HG03139 (cell line): ENCODE measurements around the gene GPR142.
A peak's percentile ranks its signal among the peaks of the same experiment; 100 is the strongest.

Experiments
- ATAC-seq: cut with Tn5 transposase; IDR thresholded peaks from one replicate; pipeline ENCODE4 v1.9.1; 2021; ENCODE audit not compliant: unreplicated experiment

The GPR142 gene, protein sequence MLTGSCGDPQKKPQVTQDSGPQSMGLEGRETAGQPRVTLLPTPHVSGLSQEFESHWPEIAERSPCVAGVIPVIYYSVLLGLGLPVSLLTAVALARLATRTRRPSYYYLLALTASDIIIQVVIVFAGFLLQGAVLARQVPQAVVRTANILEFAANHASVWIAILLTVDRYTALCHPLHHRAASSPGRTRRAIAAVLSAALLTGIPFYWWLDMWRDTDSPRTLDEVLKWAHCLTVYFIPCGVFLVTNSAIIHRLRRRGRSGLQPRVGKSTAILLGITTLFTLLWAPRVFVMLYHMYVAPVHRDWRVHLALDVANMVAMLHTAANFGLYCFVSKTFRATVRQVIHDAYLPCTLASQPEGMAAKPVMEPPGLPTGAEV

DNA sequence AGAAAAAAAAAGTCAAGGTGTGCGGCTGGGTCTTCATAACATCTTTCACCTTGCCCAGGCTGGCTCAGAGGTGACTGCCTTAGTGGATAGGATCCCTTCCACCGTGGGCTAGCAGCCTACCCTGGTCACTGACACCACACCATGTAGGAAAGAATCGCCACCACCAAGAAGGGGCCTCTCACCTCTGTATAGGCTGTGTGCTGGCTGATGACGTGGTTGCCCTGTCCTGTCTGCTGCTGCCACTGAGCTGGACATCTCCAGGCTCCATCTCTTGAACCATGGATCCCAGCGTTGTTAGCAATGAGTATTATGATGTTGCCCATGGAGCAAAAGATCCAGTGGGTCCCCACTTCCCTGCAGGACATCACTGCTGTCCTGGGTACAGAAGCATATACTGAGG, at the start of gene GPR142:
GPR142 (plus strand) TSS at position 301 of the 400 bp plus-strand sequence. CDS start 2,035 bp downstream, outside the sequence.
- ATAC-seq, result no peak

DNA sequence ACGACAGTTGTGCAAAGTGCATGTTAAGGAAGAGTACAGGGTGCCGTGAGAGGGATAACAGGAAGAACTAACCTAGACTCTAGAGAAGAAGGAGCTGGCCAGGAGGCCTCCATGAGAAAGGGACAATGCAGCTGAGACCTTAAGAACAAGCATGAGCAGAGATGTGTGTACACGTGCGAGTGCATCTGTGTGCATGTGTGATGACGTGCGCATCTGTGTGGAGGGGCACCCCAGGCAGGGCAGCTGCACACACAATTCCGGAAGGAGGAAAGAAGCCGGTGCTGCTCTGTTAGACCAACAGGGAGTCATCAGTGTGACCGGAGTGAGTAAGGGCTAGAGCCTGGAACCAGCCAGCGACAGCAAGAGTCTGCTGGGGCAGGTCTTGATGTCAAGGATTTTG, 48.9 kb upstream of the GPR142 start:
- ATAC-seq, result no peak

DNA sequence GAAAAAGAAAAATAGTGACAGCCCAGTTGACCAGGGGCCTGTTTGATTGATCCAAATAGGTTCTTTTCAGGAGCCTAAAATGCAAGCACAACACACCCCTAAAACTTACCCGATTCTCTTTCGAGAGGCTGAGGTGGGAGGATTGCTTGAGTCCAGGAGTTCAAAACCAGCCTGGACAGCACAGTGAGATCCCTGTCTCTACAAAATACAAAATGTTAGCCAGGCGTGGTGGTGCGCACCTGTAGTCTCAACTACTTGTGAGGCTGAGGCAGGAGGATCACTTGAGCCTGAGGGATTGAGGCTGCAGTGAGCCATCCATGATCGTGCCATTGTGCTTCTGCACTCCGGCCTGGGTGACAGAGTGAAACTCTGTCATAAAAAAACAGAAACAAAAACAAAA, 42.8 kb upstream of the GPR142 start:
- ATAC-seq, result no peak

DNA sequence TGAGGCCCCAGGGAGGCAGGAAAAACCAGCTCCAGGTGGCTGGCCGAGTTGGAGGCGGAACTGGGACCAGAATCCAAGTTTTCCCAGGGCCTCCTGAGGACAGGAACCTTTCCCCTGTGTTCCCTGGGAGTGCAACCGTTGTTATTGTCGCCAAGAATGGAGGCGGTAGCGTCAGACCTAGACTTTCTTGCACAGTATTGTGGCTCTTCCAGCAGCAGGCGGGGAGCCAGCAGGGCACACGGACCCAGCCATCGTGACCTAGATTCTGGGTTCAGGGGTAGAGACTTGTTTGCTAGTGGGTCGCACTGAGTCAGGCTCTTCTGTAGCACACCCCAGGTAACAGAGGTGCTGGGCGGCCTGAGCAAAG, 41.9 kb upstream of the GPR142 start:
- no peak for ATAC-seq

DNA sequence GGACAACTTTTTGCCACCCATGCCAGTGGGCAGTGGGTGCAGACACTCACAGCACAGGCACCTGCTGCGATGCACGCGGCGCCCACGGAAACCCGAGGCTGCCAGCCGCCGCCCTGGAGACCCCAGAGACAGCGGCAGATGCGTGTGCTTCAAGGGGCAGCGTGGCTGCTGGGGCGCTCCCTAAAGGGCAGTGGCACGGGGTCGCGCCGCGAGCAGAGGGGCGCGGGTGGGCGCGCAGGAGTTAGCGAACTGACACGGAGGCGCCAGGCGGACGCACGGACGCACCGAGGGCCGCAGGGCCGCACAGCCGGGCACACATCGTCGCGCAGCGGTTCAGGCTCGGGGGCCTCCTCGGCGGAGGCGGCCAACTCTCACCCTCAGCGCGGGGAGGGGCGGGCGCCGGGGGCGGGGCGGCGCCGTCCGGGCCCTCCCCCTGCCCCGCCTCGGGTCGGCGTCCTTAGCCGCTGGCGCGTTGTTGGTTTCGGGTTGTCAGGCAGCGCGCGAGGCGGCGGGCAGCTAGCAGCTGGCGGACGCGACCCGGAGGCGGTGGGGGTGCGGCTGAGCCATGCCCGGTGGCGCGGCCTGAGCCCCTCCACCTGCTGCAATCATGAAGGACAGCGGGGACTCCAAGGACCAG, 41.4 kb upstream of the GPR142 start, which contains the start of gene KIF19:
KIF19 (plus strand) TSS at position 484 of the 637 bp plus-strand sequence; CDS start at position 608, 124 bp downstream.
- peak; percentile 62 for ATAC-seq

DNA sequence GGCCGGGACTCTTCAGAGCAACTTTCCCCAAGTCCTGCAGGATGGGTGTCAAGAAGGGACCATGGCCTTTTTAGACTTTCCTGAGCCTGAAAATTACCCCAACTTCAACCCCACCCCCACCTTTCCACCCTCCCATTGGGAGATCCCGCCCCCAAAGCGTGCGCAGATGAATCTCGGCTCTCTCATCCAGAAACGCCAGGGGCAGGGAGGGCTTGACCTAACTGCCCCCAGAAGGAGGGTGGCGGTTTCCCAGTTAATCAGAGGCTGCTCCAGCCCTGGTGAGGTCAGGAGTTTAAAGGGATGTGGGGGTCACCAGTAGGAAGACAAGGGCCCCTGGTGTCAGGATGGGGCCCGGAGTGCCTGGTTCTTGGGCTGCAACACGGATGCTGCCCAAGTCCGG, 40.8 kb upstream of the GPR142 start:
- ATAC-seq, result no peak

DNA sequence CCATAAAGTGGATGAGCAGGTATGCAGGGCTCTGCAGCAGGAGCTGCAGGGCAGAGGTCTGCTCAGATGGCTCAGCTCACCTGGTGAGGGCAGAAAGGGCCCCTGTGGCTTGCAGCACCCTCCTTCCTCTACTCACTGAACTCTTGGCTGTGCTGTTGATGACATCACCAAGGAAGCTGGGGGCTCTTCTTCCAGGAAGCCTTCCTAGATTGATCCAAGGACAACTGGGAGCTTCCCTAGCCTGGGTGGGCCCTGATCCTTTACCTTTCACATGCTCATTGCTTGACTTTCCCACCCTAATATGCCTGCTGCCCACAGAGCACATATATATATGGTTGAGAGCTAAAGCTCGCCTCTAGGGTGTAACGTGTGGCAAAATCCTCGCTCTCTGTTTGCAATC, 38.8 kb upstream of the GPR142 start:
- ATAC-seq, result no peak

DNA sequence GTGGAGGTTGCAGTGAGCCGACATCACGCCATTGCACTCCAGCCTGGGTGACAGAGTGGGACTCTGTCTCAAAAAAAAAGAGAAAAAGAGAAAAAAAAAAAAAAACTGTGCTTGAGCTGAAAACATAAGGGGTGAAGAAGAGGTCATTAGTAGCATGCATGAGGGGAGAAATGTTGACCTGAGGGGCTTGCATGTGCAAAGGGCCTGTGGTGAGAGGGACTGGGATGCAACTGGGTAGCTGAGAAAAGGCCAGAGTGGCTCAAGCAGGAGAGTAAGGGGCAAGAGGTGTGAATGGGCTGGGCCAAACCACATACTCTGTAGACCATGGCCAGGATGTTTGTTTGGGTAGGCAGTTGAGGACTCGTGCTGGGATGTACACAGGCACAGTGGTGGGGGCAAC, 37.9 kb upstream of the GPR142 start:
- ATAC-seq, result no peak

DNA sequence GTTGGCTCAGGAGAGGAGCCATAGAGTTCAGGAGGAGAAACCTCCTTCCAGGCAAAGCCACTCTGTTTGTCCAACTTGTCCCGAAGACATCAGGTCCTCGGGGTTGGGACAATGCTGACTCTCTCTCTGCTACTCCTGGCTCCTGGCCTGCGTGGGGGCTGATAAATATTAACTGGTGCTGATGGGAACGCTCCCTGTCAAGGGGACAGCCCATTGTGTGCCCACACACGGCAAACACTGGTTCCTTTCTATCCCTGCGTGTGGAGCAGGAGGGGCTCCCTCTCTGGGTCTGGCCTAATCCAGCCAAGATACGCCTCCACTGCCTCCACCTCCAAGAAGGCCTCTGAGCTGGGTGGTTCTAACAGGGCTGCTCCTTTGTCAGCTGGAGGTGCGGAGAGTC, 36.9 kb upstream of the GPR142 start:
- no peak for ATAC-seq

DNA sequence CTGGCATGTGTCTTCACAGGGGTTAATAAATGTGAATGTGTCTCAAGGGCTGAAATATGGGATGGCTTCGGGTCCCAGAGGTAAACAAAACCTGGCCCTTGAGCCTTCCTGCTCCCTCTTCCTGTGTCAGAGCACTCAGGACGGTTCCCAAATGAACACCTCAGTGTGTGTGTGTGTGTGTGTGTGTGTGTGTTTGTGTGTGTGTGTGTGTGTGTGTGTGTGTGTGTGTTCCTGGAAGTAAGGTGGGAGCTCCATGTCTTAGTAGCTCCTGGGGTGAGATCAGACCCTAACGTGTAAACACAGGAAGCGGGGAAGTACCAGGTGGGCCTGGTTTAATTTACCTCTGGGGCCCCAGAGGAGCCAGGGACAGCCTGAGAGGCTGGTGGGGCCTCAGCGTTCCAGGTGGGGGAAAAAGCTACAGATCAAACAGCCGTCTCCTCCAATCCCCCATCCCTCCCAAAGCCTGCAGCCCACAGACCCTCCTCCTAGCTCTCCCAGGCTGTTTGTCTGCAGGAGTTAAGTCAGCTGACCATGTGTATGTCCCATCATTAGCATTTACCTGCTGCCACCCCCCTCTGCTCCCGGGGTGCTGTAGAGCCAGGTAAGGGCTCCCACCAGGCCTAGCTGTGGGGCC, 35.2 kb upstream of the GPR142 start:
- no peak for ATAC-seq

DNA sequence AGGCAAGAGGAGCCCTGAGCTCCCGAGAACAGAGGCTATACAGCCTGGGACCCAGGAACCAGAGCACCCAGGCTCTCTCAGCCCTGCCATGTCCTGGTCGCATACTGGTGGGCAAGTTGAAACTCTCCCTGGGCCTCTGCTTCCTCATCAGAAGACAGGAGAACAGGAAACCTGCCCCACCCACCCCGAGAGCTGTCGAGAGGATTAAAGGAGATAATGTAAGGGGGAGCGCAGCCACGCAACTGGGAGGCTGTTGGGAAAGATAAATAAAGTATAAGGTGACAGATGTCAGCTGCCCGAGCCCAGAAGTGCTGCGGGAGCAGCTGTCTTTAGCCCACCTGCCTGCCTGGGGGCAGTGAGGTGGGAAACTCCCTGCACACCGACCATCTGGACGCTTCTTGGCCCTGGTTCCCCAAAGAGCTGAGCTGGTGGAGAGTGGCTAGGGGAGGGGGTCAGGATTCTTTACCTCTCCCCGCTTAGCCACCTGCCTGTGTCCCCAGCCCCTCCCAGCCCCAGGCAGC, 34.5 kb upstream of the GPR142 start:
- no peak for ATAC-seq

DNA sequence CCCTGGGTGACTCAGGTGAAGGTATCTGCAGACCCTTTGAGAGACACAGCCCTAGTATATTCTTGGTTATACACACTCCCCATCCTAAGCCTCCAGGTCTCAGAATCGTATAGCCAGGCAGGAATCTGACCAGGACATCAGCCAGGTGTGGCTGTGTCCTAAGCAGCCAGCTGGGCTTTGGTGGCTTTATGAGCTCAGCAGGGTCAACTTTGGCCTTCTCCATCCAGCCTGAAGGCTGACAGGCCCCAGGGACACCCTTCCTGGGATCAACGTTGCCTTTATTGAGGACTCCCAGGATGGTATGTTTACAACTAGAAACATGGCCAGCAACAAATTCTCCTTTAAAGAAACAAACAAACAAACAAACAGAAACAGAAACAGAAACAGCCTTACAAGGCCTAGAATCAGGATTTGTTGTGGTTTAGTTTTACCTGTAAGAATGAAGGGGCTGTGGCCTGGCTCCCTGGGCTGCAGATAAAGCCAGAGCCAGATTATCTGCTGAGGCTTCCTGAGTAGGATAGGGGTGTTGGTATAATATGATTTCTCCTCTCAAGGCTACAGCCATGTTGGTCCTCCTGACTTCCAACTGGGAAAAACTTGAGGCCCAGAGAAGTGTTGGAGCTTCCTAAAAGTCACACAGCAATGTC, 32.8 kb upstream of the GPR142 start:
- ATAC-seq, result no peak

DNA sequence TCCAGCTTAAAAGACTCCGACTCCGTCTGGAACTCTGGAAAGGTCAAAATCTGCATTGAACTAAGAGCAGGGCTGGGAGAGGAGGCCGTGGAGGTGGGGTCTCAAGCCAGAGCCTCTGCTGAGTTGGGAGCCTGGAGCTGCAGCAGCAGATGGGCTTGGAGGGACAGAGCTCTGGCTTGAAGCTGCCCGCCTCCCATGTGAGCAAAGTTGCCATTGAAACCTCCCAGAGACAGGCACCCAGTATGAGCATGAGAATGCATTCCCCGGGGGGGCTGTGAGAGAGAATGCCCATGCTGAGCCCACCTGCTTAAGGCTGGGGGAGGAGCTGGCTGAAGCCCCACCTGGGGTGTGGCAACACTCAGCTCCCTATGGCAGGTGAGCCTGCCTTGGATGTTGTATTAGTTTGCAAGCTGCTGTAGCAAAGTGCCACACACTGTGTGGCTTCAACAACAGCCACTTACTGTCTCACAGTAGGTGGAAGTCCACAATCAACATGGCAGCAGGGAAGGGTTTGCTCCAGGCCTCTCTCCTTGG, 31.7 kb upstream of the GPR142 start:
- no peak for ATAC-seq

DNA sequence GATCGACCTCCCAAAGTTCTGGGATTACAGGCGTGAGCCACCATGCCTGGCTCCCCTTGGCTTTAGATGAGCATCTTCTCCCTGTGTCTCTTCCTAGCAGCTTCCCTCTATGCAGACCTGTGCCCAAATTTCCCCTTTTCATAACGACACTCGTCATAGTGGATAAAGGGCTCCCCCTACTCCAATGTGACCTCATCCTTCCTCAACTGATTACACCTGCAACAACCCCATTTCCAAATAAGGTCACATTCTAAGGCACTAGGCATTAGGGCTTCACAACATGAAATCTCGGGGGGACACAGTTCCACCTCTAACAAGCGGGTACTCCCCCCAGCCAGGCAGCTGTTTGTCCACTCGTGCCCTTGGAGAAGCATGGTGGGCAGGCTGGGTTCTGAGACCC, 31.0 kb upstream of the GPR142 start:
- ATAC-seq, result no peak

DNA sequence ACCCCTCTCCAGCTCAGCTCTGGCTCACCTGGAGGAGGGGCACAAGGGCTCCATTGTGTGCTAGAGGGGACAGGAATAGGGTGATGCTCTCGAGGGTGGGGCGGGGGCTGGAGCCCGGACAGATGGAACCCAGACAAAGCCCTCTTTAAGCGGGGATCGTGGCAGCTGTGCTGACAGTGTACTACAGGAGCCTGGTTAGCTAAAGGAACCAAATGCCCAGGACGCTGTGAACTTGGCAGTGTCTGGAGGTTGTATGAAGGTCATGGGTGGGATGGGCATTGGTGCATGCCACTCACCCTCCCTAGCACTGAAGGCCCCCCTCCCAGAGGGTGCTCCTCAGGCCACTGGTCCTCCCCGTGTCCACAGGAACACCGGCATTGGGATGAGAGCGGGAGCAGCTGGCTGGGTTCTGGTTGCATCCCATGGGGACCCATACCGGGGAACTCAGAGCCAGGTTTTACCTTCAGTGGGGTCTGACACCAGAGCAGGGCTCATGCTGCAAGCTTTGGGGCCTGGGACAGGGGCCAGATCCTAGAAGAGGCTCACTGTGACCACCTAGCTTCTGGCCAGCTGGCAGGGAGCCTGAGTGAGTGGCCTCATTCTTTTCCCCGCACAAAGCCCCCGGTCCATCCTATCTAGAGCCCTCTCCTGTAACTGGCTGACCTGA, 29.3 kb upstream of the GPR142 start:
- no peak for ATAC-seq

DNA sequence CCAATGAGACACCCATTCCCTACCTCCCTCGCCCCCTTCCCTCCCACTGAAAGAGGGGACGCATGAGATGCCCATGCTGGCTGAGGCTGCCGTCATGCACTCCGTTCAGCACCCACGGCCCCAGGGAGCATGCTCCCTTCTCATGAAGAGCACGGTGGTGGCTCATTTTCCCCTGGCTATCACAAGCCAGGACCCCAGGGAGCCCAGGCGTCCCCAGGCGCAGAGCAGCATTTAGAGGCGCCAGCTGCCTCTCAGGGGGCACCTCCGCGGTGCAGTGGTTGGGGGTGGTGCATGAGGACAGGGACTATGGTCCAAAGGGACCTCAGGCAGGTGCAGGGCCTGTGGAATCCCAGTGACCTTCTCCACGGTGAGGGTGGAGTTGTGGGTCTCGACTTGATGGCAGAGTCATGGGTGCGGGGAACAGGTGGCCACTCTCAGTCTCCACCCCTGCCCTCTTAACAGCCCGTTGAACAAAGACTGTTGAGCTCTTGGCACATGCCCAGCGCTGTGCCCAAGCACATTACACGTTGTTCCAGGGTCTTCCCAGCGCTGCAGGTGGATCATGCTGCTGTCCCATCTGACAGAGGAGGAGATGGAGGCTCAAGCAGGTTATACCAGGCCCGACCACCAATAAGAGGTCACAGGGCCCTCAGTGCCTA, 27.6 kb upstream of the GPR142 start:
- ATAC-seq, result no peak

DNA sequence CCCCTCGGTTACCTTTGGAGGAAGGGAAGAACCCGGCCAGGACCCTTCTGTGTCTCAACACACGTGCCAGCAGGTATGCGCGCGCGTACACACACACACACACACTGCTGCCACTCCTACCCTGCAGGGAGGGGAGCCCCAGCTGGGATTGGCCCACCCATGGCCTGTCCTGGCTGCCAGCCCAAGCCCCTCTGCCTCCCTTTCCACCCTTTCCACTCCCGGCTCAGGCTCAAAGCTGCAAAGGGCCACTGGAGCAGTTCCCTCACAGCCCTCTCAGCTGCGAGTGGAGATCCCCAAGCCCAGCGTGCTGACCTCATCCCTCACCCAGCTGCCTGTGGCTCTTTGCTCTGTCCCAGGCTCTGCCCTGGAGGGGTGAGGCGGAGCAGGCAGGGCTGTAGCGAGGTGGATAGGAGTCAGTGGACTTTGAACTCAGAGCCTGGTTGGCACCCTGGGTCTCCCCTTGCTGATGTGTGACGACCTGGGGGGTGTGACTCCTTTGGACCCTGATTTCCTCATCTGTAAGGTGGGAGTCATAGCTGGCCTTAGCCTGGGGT, 26.8 kb upstream of the GPR142 start:
- no peak for ATAC-seq

DNA sequence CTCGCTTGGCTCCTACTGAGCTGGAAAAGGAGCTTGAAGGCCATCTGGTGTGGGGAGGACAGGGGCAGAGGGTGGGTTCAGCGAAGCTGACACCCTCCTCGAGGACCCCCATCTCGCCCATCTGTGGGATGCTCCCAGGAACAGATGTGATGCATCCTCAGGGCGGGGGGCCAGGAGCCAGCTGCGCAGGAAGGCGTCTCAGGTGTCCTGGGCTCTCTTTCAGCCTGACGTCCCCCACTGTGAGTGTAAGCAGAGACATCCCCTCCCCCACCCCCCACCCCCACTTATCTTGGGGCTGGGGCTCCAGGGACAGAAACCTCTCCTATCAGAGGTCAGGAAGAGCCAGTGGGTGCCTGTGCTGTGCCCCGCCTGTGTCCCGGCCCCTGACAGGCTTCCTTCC, 25.1 kb upstream of the GPR142 start:
- ATAC-seq, result no peak

DNA sequence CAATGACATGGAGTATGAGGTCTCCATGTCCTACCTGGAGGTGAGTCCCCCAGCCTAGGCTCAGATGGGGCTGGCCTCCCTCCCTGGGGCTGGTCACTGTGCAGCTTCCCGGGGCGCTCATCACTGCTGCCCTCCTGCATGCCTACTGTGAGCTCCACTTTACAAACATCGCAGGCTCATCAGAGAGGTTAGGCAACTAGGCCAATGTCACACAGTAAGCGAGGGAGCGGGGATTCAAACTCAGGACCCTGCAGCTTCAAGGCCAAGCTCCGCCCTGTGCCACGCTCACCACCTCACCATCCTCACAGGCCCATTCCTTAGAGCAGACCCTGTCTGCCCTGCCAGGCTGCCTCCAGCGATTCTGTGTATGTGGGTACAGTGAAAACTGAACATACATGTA, 24.2 kb upstream of the GPR142 start:
- no peak for ATAC-seq
